HCT116 (cell line): ENCODE data around the gene NFIX. TPM values are rescaled to one million over a fixed set of nuclear protein-coding genes. Genes with fewer than 3 reads are reported as not detected.

Experiments used
- ATAC-seq: fragments of 200-7000 bp; cut with Tn5 transposase; 2 replicates; pipeline ENCODE4 v1.9.1; 2020; ENCODE audit warnings: mild to moderate bottlenecking, moderate library complexity
- BruUV-seq: library from RNA; stranded (reverse); fragments of 400-500 nt; replicated peaks from 2 replicates; lab custom pipeline; 2021; lab: Mats Ljungman, UMichigan
- CTCF ChIA-PET: fragments of 300-600 bp; sonication (Branson Sonifier 250); formaldehyde crosslinking; loops from one replicate; lab custom pipeline; 2021; ENCODE audit warnings: antibody characterized with exemption; lab: Charles Lee
- POLR2A ChIA-PET: fragments of 300-600, 350-600 bp; sonication (Branson Sonifier 250); formaldehyde crosslinking; loops from one replicate; lab custom pipeline; 2021; ENCODE audit warnings: antibody characterized with exemption; lab: Charles Lee
- RAD21 ChIA-PET, 2 experiments: fragments of 300-600 bp; sonication (Branson Sonifier 250); formaldehyde crosslinking; loops; one replicate each; lab custom pipeline; 2023; ENCODE audit warnings: low total read pairs in 2 of 2; ENCODE audit not compliant: uncharacterized antibody in 2 of 2, unreplicated experiment in 2 of 2, low non-redundant PET in 1 of 2; lab: Charles Lee
- DNase-seq: peaks from one replicate; pipeline ENCODE4 v3.0.0-alpha.2; 2010; ENCODE audit warnings: low read depth, low spot score
- H2AFZ ChIP-seq: fragments of 200-600 bp; shearing (Covaris generic), sonication (generic); 2 replicates; pipeline ENCODE4 v1.6.1; 2017; ENCODE audit warnings: low read depth, mixed run types, mixed read lengths, antibody characterized with exemption, low read length; ENCODE audit not compliant: poor library complexity, severe bottlenecking
- H3K27ac ChIP-seq: 2 replicates; pipeline ENCODE4 v1.5.1; 2012; ENCODE audit warnings: low read depth, low read length
- H3K27me3 ChIP-seq: fragments of 200-600 bp; sonication (generic); 2 replicates; pipeline ENCODE4 v1.6.1; 2016; ENCODE audit warnings: mixed run types, low read length, mixed read lengths; ENCODE audit not compliant: insufficient read depth
- H3K36me3 ChIP-seq, 2 experiments: fragments of 200-500 bp in 1 of 2; fragments of 200-600 bp in 1 of 2; sonication (Bioruptor generic) in 1 of 2; sonication (generic) in 1 of 2; 2 replicates each; pipeline versions ENCODE4 v1.5.1 to v1.6.1; 2014 to 2016; ENCODE audit warnings: low read length in 2 of 2, inconsistent platforms in 1 of 2, mixed read lengths in 1 of 2, mixed run types in 1 of 2; ENCODE audit not compliant: insufficient read depth in 2 of 2, control insufficient read depth in 1 of 2
- H3K4me1 ChIP-seq, 2 experiments: fragments of 200-600 bp in 1 of 2; sonication (generic) in 1 of 2; 2 replicates each; pipeline versions ENCODE4 v1.5.1 to v1.6.1; 2012 to 2017; ENCODE audit warnings: low read length in 2 of 2, inconsistent platforms in 1 of 2, mild to moderate bottlenecking in 1 of 2, mixed read lengths in 1 of 2, mixed run types in 1 of 2, moderate library complexity in 1 of 2; ENCODE audit not compliant: insufficient read depth in 2 of 2, control insufficient read depth in 1 of 2
- H3K4me2 ChIP-seq: fragments of 200-600 bp; sonication (generic); 2 replicates; pipeline ENCODE4 v1.6.1; 2017; ENCODE audit warnings: mixed run types, low read length, mixed read lengths
- H3K4me3 ChIP-seq, 2 experiments: fragments of 200-600 bp in 1 of 2; sonication (generic) in 1 of 2; replicated peaks in 1 of 2; 2 replicates each; pipeline ENCODE4 v1.5.1; 2011 to 2016; ENCODE audit warnings: low read length in 2 of 2, control low read depth in 1 of 2, low read depth in 1 of 2, mild to moderate bottlenecking in 1 of 2, mixed read lengths in 1 of 2, mixed run types in 1 of 2
- H3K79me2 ChIP-seq: fragments of 200-600 bp; sonication (generic); 2 replicates; pipeline ENCODE4 v1.6.1; 2017; ENCODE audit warnings: mild to moderate bottlenecking, mixed run types, low read length, moderate library complexity, mixed read lengths; ENCODE audit not compliant: insufficient read depth
- H3K9ac ChIP-seq: fragments of 200-600 bp; sonication (generic); 2 replicates; pipeline ENCODE4 v1.6.1; 2016; ENCODE audit warnings: low read length, mixed read lengths
- H3K9me2 ChIP-seq: fragments of 200-600 bp; sonication (generic), shearing (Covaris generic); 2 replicates; pipeline ENCODE4 v1.6.1; 2017; ENCODE audit warnings: mixed run types, mild to moderate bottlenecking, moderate library complexity; ENCODE audit not compliant: insufficient read depth
- H3K9me3 ChIP-seq, 2 experiments: fragments of 200-500 bp in 1 of 2; fragments of 200-600 bp in 1 of 2; sonication (Bioruptor generic) in 1 of 2; sonication (generic) in 1 of 2; 2 replicates each; pipeline ENCODE4 v1.6.1; 2014 to 2017; ENCODE audit warnings: low read length in 2 of 2, mixed read lengths in 2 of 2, inconsistent platforms in 1 of 2, low read depth in 1 of 2, mild to moderate bottlenecking in 1 of 2, mixed run types in 1 of 2, moderate library complexity in 1 of 2; ENCODE audit not compliant: control insufficient read depth in 1 of 2, insufficient read depth in 1 of 2
- H4K20me1 ChIP-seq: fragments of 200-600 bp; sonication (generic), shearing (Covaris generic); 2 replicates; pipeline ENCODE4 v1.6.1; 2017; ENCODE audit warnings: mixed run types, mild to moderate bottlenecking, moderate library complexity; ENCODE audit not compliant: insufficient read depth
- ATF3 ChIP-seq: IDR thresholded peaks from 2 replicates; pipeline ENCODE4 v1.6.1; 2012
- CTCF ChIP-seq, 3 experiments: fragments of 200-600 bp in 1 of 3; sonication (generic) in 1 of 3; IDR thresholded peaks in 2 of 3; conservative IDR thresholded peaks in 1 of 3; 2 replicates each; pipeline ENCODE4 v1.5.1; 2012 to 2017; ENCODE audit warnings: low read depth in 2 of 3, low read length in 2 of 3, antibody characterized with exemption in 1 of 3, borderline replicate concordance in 1 of 3, control low read depth in 1 of 3, mild to moderate bottlenecking in 1 of 3, mixed read lengths in 1 of 3, mixed run types in 1 of 3, moderate library complexity in 1 of 3; ENCODE audit not compliant: insufficient read depth in 1 of 3
- JUND ChIP-seq: IDR thresholded peaks from 2 replicates; pipeline ENCODE4 v1.6.1; 2012
- POLR2A ChIP-seq: IDR thresholded peaks from 2 replicates; pipeline ENCODE4 v1.7.0; 2011; ENCODE audit warnings: borderline replicate concordance; ENCODE audit not compliant: insufficient read depth, insufficient read length; ENCODE audit errors: extremely low read depth
- RAD21 ChIP-seq: IDR thresholded peaks from 2 replicates; pipeline ENCODE4 v1.6.1; 2012; ENCODE audit warnings: low read depth, mild to moderate bottlenecking
- YY1 ChIP-seq: IDR thresholded peaks from 2 replicates; pipeline ENCODE4 v1.6.1; 2011; ENCODE audit warnings: low read length, low read depth, moderate library complexity, mild to moderate bottlenecking; ENCODE audit not compliant: insufficient replicate concordance; ENCODE audit errors: extremely low read depth
- ZFX ChIP-seq: fragments of 450-650 bp; IDR thresholded peaks from 2 replicates; pipeline ENCODE4 v1.6.1; 2017
- intact Hi-C: fragments of 100-400 bp; cut with micrococcal nuclease; formaldehyde crosslinking; loops from 2 replicates; pipeline ENCODE4 v1.10.0; 2022
- total RNA-seq: library from RNA; stranded (reverse); gene quantifications from one replicate; pipeline ENCODE4 v1.2.1, GENCODE V29; 2021; ENCODE audit not compliant: unreplicated experiment
- TF ChIP-seq, protein P1 (sequence below): IDR thresholded peaks from 2 replicates; pipeline ENCODE4 v1.6.1; 2011; ENCODE audit warnings: mild to moderate bottlenecking, low read length, moderate library complexity; ENCODE audit not compliant: insufficient replicate concordance; ENCODE audit errors: extremely low read depth

NFIX gene
- total RNA-seq, 1 experiment from 2014 or later: 34.8 TPM

- no peak for DNase-seq
- H3K27me3 ChIP-seq: no peaks in the 10 kb centered on the region
- RAD21 ChIA-PET: interaction anchor here in 1 of 2 experiments (1.2 kb wide), 1 partner anchor 31 kb away, joined by 3 read pairs; no protein-coding TSS in a partner anchor
- H3K4me2 ChIP-seq: no peak overlapping the region
- no peaks in the 10 kb centered on the region for H4K20me1 ChIP-seq
- H3K4me1 ChIP-seq: peaks cover 40 to 41% of the 10 kb centered on the region in 2 experiments
- no peaks in the 10 kb centered on the region; the same call in 1 of the 2 replicates for H3K79me2 ChIP-seq
- intact Hi-C loops: loop anchor here (5.0 kb wide), 1 partner anchor 62 kb away; no protein-coding TSS in a partner anchor
- H3K4me3 ChIP-seq: no peak overlapping the region
- H3K36me3 ChIP-seq: peaks cover 0 to 5% of the 10 kb centered on the region in 2 experiments; a peak in 1 of 4 replicates
- H3K9me2 ChIP-seq: no peaks in the 10 kb centered on the region
- H3K9ac ChIP-seq: no peak overlapping the region
- CTCF ChIA-PET: interaction anchor here (1.1 to 7.4 kb wide), 7 partner anchors 16 to 64 kb away, joined by 3 to 155 read pairs (median 7); no protein-coding TSS in a partner anchor
- no TSS peak for BruUV-seq
- no peak; the same call in 1 of the 2 replicates for ATAC-seq
- H2AFZ ChIP-seq: no peak overlapping the region
- H3K9me3 ChIP-seq: no peaks in the 10 kb centered on the region
- no peak overlapping the region for H3K27ac ChIP-seq
- POLR2A ChIA-PET: no interaction called here
- TF ChIP-seq RAD21 (peak; percentile 62), CTCF (IDR thresholded peaks at IDR 0.05 in 2 of 3, conservative IDR thresholded peaks at IDR 0.05 in 1 of 3; ENCODE audit: borderline replicate concordance in 1 of 3, insufficient read depth in 1 of 3, low read depth in 2 of 3, low read length in 2 of 3) (peak; percentile 63 to 75 (median 71); a peak in 5 of 6 replicates), JUND (no peak)
- TF ChIP-seq, all 23 proteins: peak for 2
Observed at GRCh38 chr19:13029893-13030292, 34.6 kb downstream of the NFIX start.

- no peaks in the 10 kb centered on the region; the same call in 1 of the 2 replicates for H3K79me2 ChIP-seq
- no peaks in the 10 kb centered on the region for H4K20me1 ChIP-seq
- H2AFZ ChIP-seq: no peak overlapping the region
- H3K4me1 ChIP-seq: peaks cover 50 to 61% of the 10 kb centered on the region in 2 experiments
- DNase-seq (no peak), ATAC-seq (peak; percentile 7; the same call in 1 of the 2 replicates)
- BruUV-seq: TSS peak; percentile 38
- H3K27me3 ChIP-seq: no peaks in the 10 kb centered on the region
- peak overlapping the region; percentile 29 for H3K27ac ChIP-seq
- H3K4me2 ChIP-seq: peak overlapping the region; percentile 53
- POLR2A ChIA-PET: interaction anchor here (0.6 to 1.3 kb wide), 2 partner anchors 22 to 230 kb away, joined by 5 to 6 read pairs; no protein-coding TSS in a partner anchor
- intact Hi-C loops: loop anchor here (5.0 kb wide), 1 partner anchor 60 kb away; no protein-coding TSS in a partner anchor
- no peak overlapping the region for H3K4me3 ChIP-seq
- RAD21 ChIA-PET: interaction anchor here (0.5 to 3.5 kb wide), 11 partner anchors 22 to 77 kb away, joined by 3 to 30 read pairs (median 4); no protein-coding TSS in a partner anchor
- CTCF ChIA-PET: interaction anchor here (0.9 to 7.4 kb wide), 5 partner anchors 26 to 67 kb away, joined by 3 to 155 read pairs (median 8); no protein-coding TSS in a partner anchor
- H3K9me3 ChIP-seq: no peaks in the 10 kb centered on the region
- H3K9ac ChIP-seq: peak overlapping the region; percentile 23; the same call in 1 of the 2 replicates
- H3K9me2 ChIP-seq: no peaks in the 10 kb centered on the region
- no peaks in the 10 kb centered on the region for H3K36me3 ChIP-seq
- TF ChIP-seq, protein P1, sequence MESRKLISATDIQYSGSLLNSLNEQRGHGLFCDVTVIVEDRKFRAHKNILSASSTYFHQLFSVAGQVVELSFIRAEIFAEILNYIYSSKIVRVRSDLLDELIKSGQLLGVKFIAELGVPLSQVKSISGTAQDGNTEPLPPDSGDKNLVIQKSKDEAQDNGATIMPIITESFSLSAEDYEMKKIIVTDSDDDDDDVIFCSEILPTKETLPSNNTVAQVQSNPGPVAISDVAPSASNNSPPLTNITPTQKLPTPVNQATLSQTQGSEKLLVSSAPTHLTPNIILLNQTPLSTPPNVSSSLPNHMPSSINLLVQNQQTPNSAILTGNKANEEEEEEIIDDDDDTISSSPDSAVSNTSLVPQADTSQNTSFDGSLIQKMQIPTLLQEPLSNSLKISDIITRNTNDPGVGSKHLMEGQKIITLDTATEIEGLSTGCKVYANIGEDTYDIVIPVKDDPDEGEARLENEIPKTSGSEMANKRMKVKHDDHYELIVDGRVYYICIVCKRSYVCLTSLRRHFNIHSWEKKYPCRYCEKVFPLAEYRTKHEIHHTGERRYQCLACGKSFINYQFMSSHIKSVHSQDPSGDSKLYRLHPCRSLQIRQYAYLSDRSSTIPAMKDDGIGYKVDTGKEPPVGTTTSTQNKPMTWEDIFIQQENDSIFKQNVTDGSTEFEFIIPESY: no peak
- no peak for TF ChIP-seq POLR2A
- TF ChIP-seq ZFX: no peak
- TF ChIP-seq YY1: no peak
- TF ChIP-seq ATF3: no peak
Observed at GRCh38 chr19:13031917-13032623, 36.8 kb downstream of the NFIX start.
